SK-N-SH treated with all-trans-retinoic acid at 6 μM for 48 hours (cell line): ENCODE measurements around the gene XPR1.

Source experiments
- ATAC-seq: fragments of 200-7000 bp; cut with Tn5 transposase; 3 replicates; pipeline ENCODE4 v1.9.1; 2020; ENCODE audit warnings: mild to moderate bottlenecking, moderate library complexity
- ARNTL ChIP-seq: fragments of 450-650 bp; formaldehyde crosslinking; IDR thresholded peaks from 2 replicates; pipeline ENCODE4 v1.5.0; 2020; ENCODE audit warnings: low read depth, mild to moderate bottlenecking, moderate library complexity, borderline replicate concordance
- CREB5 ChIP-seq: fragments of 250-450 bp; sonication (Bioruptor Pico); IDR thresholded peaks from 2 replicates; pipeline ENCODE4 v1.5.1; 2020; ENCODE audit warnings: low read depth, mild to moderate bottlenecking, moderate library complexity
- CSDC2 ChIP-seq: fragments of 250-450 bp; sonication (Bioruptor Pico); IDR thresholded peaks from 2 replicates; pipeline ENCODE4 v1.5.0; 2020; ENCODE audit warnings: mild to moderate bottlenecking, moderate library complexity
- CSRNP3 ChIP-seq: fragments of 250-450 bp; sonication (Bioruptor Pico); IDR thresholded peaks from 2 replicates; pipeline ENCODE4 v1.5.1; 2021; ENCODE audit warnings: mild to moderate bottlenecking, moderate library complexity
- GLIS3 ChIP-seq: fragments of 250-450 bp; sonication (Bioruptor Pico); IDR thresholded peaks from 2 replicates; pipeline ENCODE4 v1.5.0; 2020; ENCODE audit warnings: mild to moderate bottlenecking, moderate library complexity
- PATZ1 ChIP-seq: fragments of 250-450 bp; sonication (Bioruptor Pico); IDR thresholded peaks from 2 replicates; pipeline ENCODE4 v1.8.0; 2020; ENCODE audit warnings: mild to moderate bottlenecking, moderate library complexity, borderline replicate concordance
- POU6F1 ChIP-seq: fragments of 250-450 bp; sonication (Bioruptor Pico); IDR thresholded peaks from 2 replicates; pipeline ENCODE4 v1.8.0; 2021; ENCODE audit warnings: low read depth, mild to moderate bottlenecking, moderate library complexity, borderline replicate concordance
- PPARA ChIP-seq: fragments of 250-450 bp; sonication (Bioruptor Pico); IDR thresholded peaks from 2 replicates; pipeline ENCODE4 v1.5.0; 2020; ENCODE audit warnings: mild to moderate bottlenecking, borderline replicate concordance
- SNAI2 ChIP-seq: fragments of 250-450 bp; sonication (Bioruptor Pico); IDR thresholded peaks from 2 replicates; pipeline ENCODE4 v1.5.0; 2020; ENCODE audit warnings: mild to moderate bottlenecking, moderate library complexity
- TCF4 ChIP-seq: fragments of 250-450 bp; sonication (Bioruptor Pico); IDR thresholded peaks from 2 replicates; pipeline ENCODE4 v1.8.0; 2021; ENCODE audit warnings: mild to moderate bottlenecking, moderate library complexity, borderline replicate concordance
- ZFP3 ChIP-seq: fragments of 250-450 bp; sonication (Bioruptor Pico); IDR thresholded peaks from 2 replicates; pipeline ENCODE4 v1.5.0; 2020; ENCODE audit warnings: mild to moderate bottlenecking, moderate library complexity
- ZFP30 ChIP-seq: fragments of 450-650 bp; formaldehyde crosslinking; IDR thresholded peaks from 2 replicates; pipeline ENCODE4 v1.5.0; 2022; ENCODE audit warnings: mild to moderate bottlenecking, moderate library complexity
- ZNF565 ChIP-seq: fragments of 450-650 bp; formaldehyde crosslinking; conservative IDR thresholded peaks from 2 replicates; pipeline ENCODE4 v1.5.0; 2020; ENCODE audit warnings: low read depth, mild to moderate bottlenecking, moderate library complexity
- ZNF70 ChIP-seq: fragments of 450-650 bp; formaldehyde crosslinking; IDR thresholded peaks from 2 replicates; pipeline ENCODE4 v1.5.0; 2020; ENCODE audit warnings: mild to moderate bottlenecking, moderate library complexity
- ZNF8 ChIP-seq: fragments of 450-650 bp; formaldehyde crosslinking; IDR thresholded peaks from 2 replicates; pipeline ENCODE4 v1.5.0; 2020; ENCODE audit warnings: mild to moderate bottlenecking, moderate library complexity

Gene XPR1

GRCh38 chr1:180909462-180909976 is 277.7 kb downstream of the XPR1 start (continued):
- TF ChIP-seq CSRNP3 (CRISPR knock-in tag): no peak
- no peak for TF ChIP-seq PATZ1 (CRISPR knock-in tag)
- TF ChIP-seq PPARA: no peak
- TF ChIP-seq CSDC2 (CRISPR knock-in tag): no peak

- no peak for ATAC-seq
- TF ChIP-seq PATZ1 (CRISPR knock-in tag) (no peak), ZNF565 (no peak), TCF4 (CRISPR knock-in tag) (no peak), GLIS3 (CRISPR knock-in tag) (no peak), ZFP3 (CRISPR knock-in tag) (no peak), CSRNP3 (CRISPR knock-in tag) (no peak), POU6F1 (no peak), CSDC2 (CRISPR knock-in tag) (no peak)
Observed at GRCh38 chr1:180911640-180912191, 279.9 kb downstream of the XPR1 start.

- peak; percentile 54 for ATAC-seq
Observed at GRCh38 chr1:180912211-180912800, 280.5 kb downstream of the XPR1 start.

GRCh38 chr1:180912801-180913565 is 281.2 kb downstream of the XPR1 start, which contains the start of gene KIAA1614:
Gene KIAA1614, plus strand, starts transcription at chr1:180912897. Its CDS starts 347 bp downstream, at chr1:180913244.
- TF ChIP-seq ZFP3 (CRISPR knock-in tag): no peak
- no peak for TF ChIP-seq CREB5 (CRISPR knock-in tag)
- TF ChIP-seq ARNTL (CRISPR knock-in tag): no peak
- TF ChIP-seq ZNF8 (CRISPR knock-in tag): no peak
- no peak for TF ChIP-seq CSRNP3 (CRISPR knock-in tag)
- TF ChIP-seq ZFP30 (CRISPR knock-in tag): no peak
- TF ChIP-seq ZNF70 (CRISPR knock-in tag): no peak

More at GRCh38 chr1:180912211-180912800, 280.5 kb downstream of the XPR1 start:
- TF ChIP-seq SNAI2 (CRISPR knock-in tag): no peak
- no peak for TF ChIP-seq TCF4 (CRISPR knock-in tag)
- TF ChIP-seq ARNTL (CRISPR knock-in tag): no peak

More at GRCh38 chr1:180912801-180913565, 281.2 kb downstream of the XPR1 start, which contains the start of gene KIAA1614:
- ATAC-seq: peak; percentile 75
